KOPT-K1 (cell line): Measurements from ENCODE around the gene IGSF23.
"Not testable (repeated sequence)": the region's sequence is repeated elsewhere in the genome, so short reads cannot be mapped to it uniquely, and the experiment has no call there.

Experiments used
- H3K27ac ChIP-seq: fragments of 200-600 bp; sonication (generic); 2 replicates; pipeline ENCODE4 v1.5.1; 2016; ENCODE audit warnings: antibody characterized with exemption, mild to moderate bottlenecking, low read depth, low read length; ENCODE audit not compliant: poor library complexity, severe bottlenecking
- H3K36me3 ChIP-seq: fragments of 200-600 bp; sonication (generic); 2 replicates; pipeline ENCODE4 v1.5.1; 2017; ENCODE audit warnings: antibody characterized with exemption, mild to moderate bottlenecking, low read length, moderate library complexity; ENCODE audit not compliant: insufficient read depth
- H3K9me3 ChIP-seq: fragments of 200-600 bp; sonication (generic); 2 replicates; pipeline ENCODE4 v1.5.1; 2017; ENCODE audit warnings: antibody characterized with exemption, low read length, mild to moderate bottlenecking; ENCODE audit not compliant: insufficient read depth, poor library complexity, severe bottlenecking

The IGSF23 gene

DNA sequence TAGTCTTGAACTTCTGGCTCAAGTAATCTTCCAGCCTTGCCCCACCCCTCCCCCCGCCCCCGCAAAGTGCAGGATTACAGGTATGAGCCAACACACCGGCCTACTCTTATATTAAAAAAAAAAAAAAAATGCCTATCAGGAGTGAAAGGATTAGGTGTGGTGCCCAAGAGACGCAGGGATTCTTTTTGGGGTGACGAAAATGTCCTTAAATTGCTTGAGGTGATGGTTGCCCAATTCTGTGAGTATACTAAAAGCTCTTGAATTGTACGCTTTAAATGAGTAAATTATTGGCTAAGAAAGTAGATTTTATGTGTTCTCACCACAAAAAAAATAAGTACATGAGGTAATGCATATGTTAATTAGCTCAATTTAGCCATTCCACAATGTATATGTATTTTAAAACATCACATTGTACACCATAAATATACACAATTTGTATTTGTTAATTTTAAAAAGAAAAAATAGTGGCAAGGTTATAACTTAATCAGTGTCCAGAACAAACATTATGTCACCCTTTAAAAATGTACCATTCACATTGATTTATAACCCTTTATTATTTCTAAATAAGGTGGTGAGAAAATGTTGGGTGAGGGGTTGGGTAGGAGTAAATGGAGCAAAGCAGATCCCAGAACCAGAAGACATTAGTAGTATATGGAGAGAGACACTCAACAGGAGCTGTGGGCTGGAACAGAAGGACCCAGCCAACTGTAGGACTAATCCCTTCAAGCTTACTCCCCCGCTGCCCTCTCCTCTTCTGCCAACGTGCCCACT lies 3.9 kb downstream of the IGSF23 start:
- H3K27ac ChIP-seq = no peak overlapping the region

GRCh38 chr19:44618640-44619357 lies 5.4 kb downstream of the IGSF23 start:
- no peak overlapping the region for H3K27ac ChIP-seq
- no peaks in the 10 kb centered on the region for H3K9me3 ChIP-seq
- no peaks in the 10 kb centered on the region for H3K36me3 ChIP-seq

More for the DNA sequence above, 3.9 kb downstream of the IGSF23 start:
- Histone ChIP-seq H3K36me3 (no peaks in the 10 kb centered on the region), H3K9me3 (no peaks in the 10 kb centered on the region)

DNA sequence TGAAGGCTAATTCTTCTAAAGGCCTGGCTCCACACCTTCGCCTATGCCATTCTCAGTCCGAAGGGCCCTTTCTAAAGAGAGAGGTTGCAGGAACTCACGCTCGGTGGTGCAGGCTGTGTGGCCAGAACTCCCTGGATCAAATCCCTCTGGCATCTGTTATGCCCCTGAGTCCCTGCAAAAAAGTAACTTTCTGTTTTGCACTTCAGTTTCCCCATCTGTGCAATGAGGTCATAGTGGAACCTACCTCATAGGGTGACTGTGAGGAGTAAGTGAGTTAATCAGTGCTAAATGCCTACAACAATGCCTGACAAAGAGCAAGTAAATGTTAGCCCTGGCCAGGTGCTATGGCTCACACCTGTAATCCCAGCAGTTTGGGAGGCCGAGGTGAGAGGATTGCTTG lies 7.3 kb downstream of the IGSF23 start:
- no peak overlapping the region for H3K27ac ChIP-seq
- H3K9me3 ChIP-seq = no peaks in the 10 kb centered on the region
- H3K36me3 ChIP-seq = no peaks in the 10 kb centered on the region

- H3K9me3 ChIP-seq = no peaks in the 10 kb centered on the region
- H3K27ac ChIP-seq = no peak overlapping the region
- no peaks in the 10 kb centered on the region for H3K36me3 ChIP-seq
Measured at GRCh38 chr19:44621367-44621766, 8.0 kb downstream of the IGSF23 start.

DNA sequence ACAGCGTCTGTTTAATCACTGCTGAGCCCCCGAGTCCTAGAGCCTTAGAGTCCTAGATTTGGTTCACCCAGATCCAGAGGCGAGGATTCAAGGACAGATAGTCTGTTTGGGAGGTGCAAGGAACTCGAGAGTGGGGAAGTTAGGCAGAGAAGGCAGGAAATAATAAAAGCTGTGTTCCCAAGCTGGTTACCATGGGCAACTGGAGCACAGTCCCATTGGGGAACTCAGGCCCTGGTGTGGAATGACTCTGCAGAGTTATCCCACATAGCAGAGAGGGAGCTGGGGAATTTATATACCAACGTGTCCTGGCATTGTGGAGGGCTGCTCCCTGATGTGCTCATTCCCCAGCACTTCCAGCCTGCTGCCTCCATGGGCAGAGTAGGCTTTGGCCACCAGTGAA lies 9.7 kb downstream of the IGSF23 start:
- H3K27ac ChIP-seq = no peak overlapping the region
- no peaks in the 10 kb centered on the region for H3K36me3 ChIP-seq
- no peaks in the 10 kb centered on the region for H3K9me3 ChIP-seq

GRCh38 chr19:44623626-44624025 lies 10.3 kb downstream of the IGSF23 start:
- Histone ChIP-seq H3K9me3 (no peaks in the 10 kb centered on the region), H3K27ac (no peak overlapping the region), H3K36me3 (no peaks in the 10 kb centered on the region)

- Histone ChIP-seq H3K36me3 (no peaks in the 10 kb centered on the region), H3K27ac (no peak overlapping the region), H3K9me3 (no peaks in the 10 kb centered on the region)
Measured at GRCh38 chr19:44624840-44625354, 11.5 kb downstream of the IGSF23 start.

GRCh38 chr19:44625637-44626036 lies 12.3 kb downstream of the IGSF23 start:
- not testable (repeated sequence) for H3K36me3 ChIP-seq, H3K9me3 ChIP-seq, H3K27ac ChIP-seq

GRCh38 chr19:44626048-44626624 lies 12.8 kb downstream of the IGSF23 start:
- no peaks in the 10 kb centered on the region for H3K36me3 ChIP-seq
- no peaks in the 10 kb centered on the region for H3K9me3 ChIP-seq
- no peak overlapping the region for H3K27ac ChIP-seq

GRCh38 chr19:44627631-44628030 lies 14.3 kb downstream of the IGSF23 start:
- Histone ChIP-seq H3K9me3 (no peaks in the 10 kb centered on the region), H3K36me3 (no peaks in the 10 kb centered on the region), H3K27ac (no peak overlapping the region)

GRCh38 chr19:44628793-44629192 lies 15.4 kb downstream of the IGSF23 start:
- Histone ChIP-seq H3K36me3 (no peaks in the 10 kb centered on the region), H3K9me3 (no peaks in the 10 kb centered on the region)

GRCh38 chr19:44631611-44632010 lies 18.2 kb downstream of the IGSF23 start:
- H3K27ac ChIP-seq, H3K36me3 ChIP-seq, H3K9me3 ChIP-seq: not testable (repeated sequence)

More at GRCh38 chr19:44628793-44629192, 15.4 kb downstream of the IGSF23 start:
- no peak overlapping the region for H3K27ac ChIP-seq

DNA sequence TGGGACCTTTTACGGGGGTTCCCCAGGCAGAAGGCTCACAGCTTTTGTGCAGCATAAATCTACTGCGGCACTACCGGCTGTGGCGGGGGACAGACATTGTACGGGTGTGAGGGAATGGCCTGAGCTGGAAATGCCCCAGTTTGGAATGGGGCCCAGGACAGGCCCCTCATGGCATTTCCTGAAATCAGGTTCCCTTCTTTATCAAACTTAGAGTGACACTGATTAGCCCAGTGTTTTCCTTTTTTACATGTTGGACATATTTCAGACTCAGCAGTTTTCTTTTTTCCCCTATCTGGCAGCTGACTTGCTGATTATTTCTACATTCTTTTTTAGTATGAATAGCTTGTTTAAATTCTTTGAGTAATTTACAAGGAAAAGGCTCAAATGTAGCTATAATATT lies 20.7 kb downstream of the IGSF23 start:
- not testable (repeated sequence) for H3K27ac ChIP-seq, H3K36me3 ChIP-seq, H3K9me3 ChIP-seq

GRCh38 chr19:44634785-44635184 lies 21.4 kb downstream of the IGSF23 start:
- H3K27ac ChIP-seq = no peak overlapping the region
- H3K36me3 ChIP-seq = no peaks in the 10 kb centered on the region
- H3K9me3 ChIP-seq = no peaks in the 10 kb centered on the region

- no peaks in the 10 kb centered on the region for H3K36me3 ChIP-seq
- H3K9me3 ChIP-seq = no peaks in the 10 kb centered on the region
- no peak overlapping the region for H3K27ac ChIP-seq
Measured at GRCh38 chr19:44635581-44636438, 22.4 kb downstream of the IGSF23 start.
